Activated B cell treated with CpG ODN at 0.5 μM for 24 hours (primary cell): Measurements from ENCODE around the gene DLG2. TPM values are rescaled to one million over a fixed set of nuclear protein-coding genes. Genes with fewer than 3 reads are reported as not detected.
"Not testable (repeated sequence)": the region's sequence is repeated elsewhere in the genome, so short reads cannot be mapped to it uniquely, and the experiment has no call there.

Experiments
- ATAC-seq: fragments of 200-7000 bp; cut with Tn5 transposase; one replicate; pipeline ENCODE4 v1.10.0; 2021; ENCODE audit warnings: low read depth, mild to moderate bottlenecking, moderate library complexity
- CTCF ChIA-PET: fragments of 350-600 bp; sonication (Branson Sonifier 250); formaldehyde crosslinking; loops from one replicate; lab custom pipeline; 2021; ENCODE audit warnings: antibody characterized with exemption; lab: Charles Lee
- POLR2A ChIA-PET: fragments of 350-600 bp; sonication (Branson Sonifier 250); formaldehyde crosslinking; loops from one replicate; lab custom pipeline; 2021; ENCODE audit warnings: antibody characterized with exemption; lab: Charles Lee
- DNase-seq: peaks from one replicate; pipeline ENCODE4 v3.0.0; 2022
- H3K27ac Mint-ChIP-seq: one replicate; pipeline ENCODE4 v1.8.0; 2020; ENCODE audit warnings: mixed read lengths
- H3K27me3 Mint-ChIP-seq: one replicate; pipeline ENCODE4 v1.8.0; 2021; ENCODE audit warnings: mixed read lengths
- H3K36me3 Mint-ChIP-seq: one replicate; pipeline ENCODE4 v1.8.0; 2021; ENCODE audit warnings: low read depth, mixed read lengths
- H3K4me1 Mint-ChIP-seq: one replicate; pipeline ENCODE4 v1.8.0; 2021; ENCODE audit warnings: mixed read lengths
- H3K4me3 Mint-ChIP-seq: one replicate; pipeline ENCODE4 v1.8.0; 2020; ENCODE audit warnings: mild to moderate bottlenecking, mixed read lengths
- H3K9me3 Mint-ChIP-seq: one replicate; pipeline ENCODE4 v1.8.0; 2020; ENCODE audit warnings: mixed read lengths
- intact Hi-C: fragments of 100-400 bp; cut with micrococcal nuclease; formaldehyde crosslinking; loops from one replicate; pipeline ENCODE4 v1.15.1; 2024
- total RNA-seq: library from RNA; stranded (reverse); gene quantifications from 2 replicates; pipeline ENCODE4 v1.2.3, GENCODE V29; 2022
- TF ChIP-seq, protein P1 (sequence below): fragments of 200-600 bp; IDR thresholded peaks from one replicate; pipeline ENCODE4 v1.8.0; 2022; ENCODE audit warnings: antibody characterized with exemption, mild to moderate bottlenecking

Gene DLG2
- total RNA-seq, 1 donor from 2014 or later: 2.7 TPM

- Mint-ChIP-seq H3K4me3 (peak overlapping the region; percentile 95), H3K27me3 (no peaks in the 10 kb centered on the region), H3K27ac (peak overlapping the region; percentile 93), H3K36me3 (peaks cover 49% of the 10 kb centered on the region), H3K4me1 (peaks cover 52% of the 10 kb centered on the region), H3K9me3 (no peaks in the 10 kb centered on the region)
- intact Hi-C loops: loop anchor here (1.0 to 10.0 kb wide), 4 partner anchors 8 to 538 kb away; partner anchors contain the start of gene PICALM
- POLR2A ChIA-PET: interaction anchor here (0.6 to 3.3 kb wide), 4 partner anchors 10 to 36 kb away, joined by 3 to 70 read pairs (median 21); partner anchors contain the start of genes DLG2, TMEM126A and TMEM126B
- TF ChIP-seq, protein P1, sequence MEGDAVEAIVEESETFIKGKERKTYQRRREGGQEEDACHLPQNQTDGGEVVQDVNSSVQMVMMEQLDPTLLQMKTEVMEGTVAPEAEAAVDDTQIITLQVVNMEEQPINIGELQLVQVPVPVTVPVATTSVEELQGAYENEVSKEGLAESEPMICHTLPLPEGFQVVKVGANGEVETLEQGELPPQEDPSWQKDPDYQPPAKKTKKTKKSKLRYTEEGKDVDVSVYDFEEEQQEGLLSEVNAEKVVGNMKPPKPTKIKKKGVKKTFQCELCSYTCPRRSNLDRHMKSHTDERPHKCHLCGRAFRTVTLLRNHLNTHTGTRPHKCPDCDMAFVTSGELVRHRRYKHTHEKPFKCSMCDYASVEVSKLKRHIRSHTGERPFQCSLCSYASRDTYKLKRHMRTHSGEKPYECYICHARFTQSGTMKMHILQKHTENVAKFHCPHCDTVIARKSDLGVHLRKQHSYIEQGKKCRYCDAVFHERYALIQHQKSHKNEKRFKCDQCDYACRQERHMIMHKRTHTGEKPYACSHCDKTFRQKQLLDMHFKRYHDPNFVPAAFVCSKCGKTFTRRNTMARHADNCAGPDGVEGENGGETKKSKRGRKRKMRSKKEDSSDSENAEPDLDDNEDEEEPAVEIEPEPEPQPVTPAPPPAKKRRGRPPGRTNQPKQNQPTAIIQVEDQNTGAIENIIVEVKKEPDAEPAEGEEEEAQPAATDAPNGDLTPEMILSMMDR: no peak
- no peak for DNase-seq
- no peak for ATAC-seq
- CTCF ChIA-PET: interaction anchor here (0.6 kb wide), 1 partner anchor 47 kb away, joined by 4 read pairs; no protein-coding TSS in a partner anchor
These were observed 36.1 kb upstream of the DLG2 start for GRCh38 chr11:85663080-85663752.

DNA sequence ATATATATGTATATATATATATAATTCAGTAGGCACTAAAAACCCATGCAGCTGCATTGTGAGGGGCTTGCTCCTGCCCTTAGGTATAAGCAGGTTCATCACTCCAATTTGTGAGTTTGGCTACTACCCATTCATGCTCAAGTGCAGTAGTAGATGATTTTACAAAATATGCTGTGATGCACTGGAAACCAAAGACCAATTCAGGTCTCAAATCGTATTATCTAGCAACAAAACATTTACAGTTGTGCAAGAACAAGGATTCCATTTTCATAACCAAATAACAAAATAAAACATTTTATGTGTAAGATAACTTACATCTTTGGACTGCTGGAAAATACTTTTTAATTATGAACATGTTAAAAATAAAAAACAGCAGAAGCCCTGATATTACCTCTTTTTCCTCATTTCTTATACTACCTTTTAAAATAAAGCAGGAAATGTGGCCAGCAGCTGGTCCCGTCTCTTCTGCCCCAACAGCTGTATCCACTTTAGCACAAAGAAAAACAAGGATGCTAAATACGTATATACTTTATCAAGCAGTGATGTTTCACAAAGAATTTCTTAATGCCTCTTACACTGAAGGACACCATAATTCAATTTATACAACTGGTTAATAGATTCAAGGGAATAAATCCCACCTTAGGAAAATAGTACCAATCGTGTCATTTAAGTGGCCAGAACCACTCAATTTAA lies 35.0 kb upstream of the DLG2 start:
- CTCF ChIA-PET: no interaction called here

DNA sequence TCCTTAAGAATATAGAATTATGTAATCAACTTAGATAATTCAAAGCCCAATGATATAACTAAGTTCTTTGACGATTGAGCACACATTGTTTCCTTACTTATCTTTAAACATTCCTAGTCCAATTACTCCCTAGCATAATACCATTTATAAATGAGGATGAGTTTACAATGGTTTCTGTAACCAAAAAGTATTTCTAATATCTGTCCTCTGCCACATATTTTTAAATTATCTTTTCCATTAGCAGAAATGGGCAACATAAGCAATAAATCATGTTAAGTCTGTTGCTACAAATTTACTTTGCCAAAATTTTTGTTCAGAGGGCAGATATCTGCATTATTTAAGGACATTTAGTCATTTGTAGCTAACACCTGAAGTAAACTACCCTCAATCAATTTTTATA lies 31.0 kb upstream of the DLG2 start:
- ChIA-PET CTCF (no interaction called here), POLR2A (interaction anchor here (2.2 kb wide), 1 partner anchor 10 kb away, joined by 10 read pairs; the partner anchor contains the start of gene TMEM126A)

More for the DNA sequence above, 35.0 kb upstream of the DLG2 start:
- DNase-seq: no peak
- POLR2A ChIA-PET: interaction anchor here (0.9 to 3.3 kb wide), 2 partner anchors 14 to 15 kb away, joined by 3 to 70 read pairs; partner anchors contain the start of gene TMEM126A
- peak overlapping the region; percentile 35 for H3K4me3 Mint-ChIP-seq
- H3K4me1 Mint-ChIP-seq: peaks cover 52% of the 10 kb centered on the region
- no peak overlapping the region for H3K27ac Mint-ChIP-seq
- peaks cover 58% of the 10 kb centered on the region for H3K36me3 Mint-ChIP-seq
- no peaks in the 10 kb centered on the region for H3K9me3 Mint-ChIP-seq
- intact Hi-C loops: loop anchor here (5.0 to 10.0 kb wide), 3 partner anchors 347 to 537 kb away; partner anchors contain the start of gene PICALM
- ATAC-seq: no peak
- TF ChIP-seq, protein P1: no peak
- H3K27me3 Mint-ChIP-seq: no peaks in the 10 kb centered on the region

GRCh38 chr11:85656777-85657176 lies 29.6 kb upstream of the DLG2 start:
- TF ChIP-seq, protein P1: no peak
- peaks cover 76% of the 10 kb centered on the region for H3K36me3 Mint-ChIP-seq
- POLR2A ChIA-PET: interaction anchor here (0.9 to 1.4 kb wide), 2 partner anchors 8 to 9 kb away, joined by 4 to 6 read pairs; partner anchors contain the start of genes CREBZF and TMEM126A
- H3K27me3 Mint-ChIP-seq: no peaks in the 10 kb centered on the region
- no peak overlapping the region for H3K27ac Mint-ChIP-seq
- ATAC-seq (no peak), DNase-seq (no peak)
- no peak overlapping the region for H3K4me3 Mint-ChIP-seq
- intact Hi-C loops: loop anchor here (1.0 kb wide), 1 partner anchor 8 kb away; no protein-coding TSS in a partner anchor
- CTCF ChIA-PET: no interaction called here
- H3K4me1 Mint-ChIP-seq: peaks cover 23% of the 10 kb centered on the region
- H3K9me3 Mint-ChIP-seq: no peaks in the 10 kb centered on the region

More for the DNA sequence above, 31.0 kb upstream of the DLG2 start:
- TF ChIP-seq, protein P1: no peak
- Mint-ChIP-seq H3K27ac (no peak overlapping the region), H3K9me3 (no peaks in the 10 kb centered on the region), H3K36me3 (peaks cover 73% of the 10 kb centered on the region), H3K4me1 (peaks cover 34% of the 10 kb centered on the region), H3K4me3 (no peak overlapping the region), H3K27me3 (no peaks in the 10 kb centered on the region)
- DNase-seq (no peak), ATAC-seq (no peak)
- intact Hi-C loops: no loop called here

GRCh38 chr11:85654343-85654742 lies 27.2 kb upstream of the DLG2 start:
- H3K4me3 Mint-ChIP-seq, ATAC-seq, H3K4me1 Mint-ChIP-seq, intact Hi-C loops, CTCF ChIA-PET, DNase-seq, H3K27me3 Mint-ChIP-seq, H3K27ac Mint-ChIP-seq, H3K9me3 Mint-ChIP-seq: not testable (repeated sequence)
- POLR2A ChIA-PET: interaction anchor here (2.6 kb wide), 1 partner anchor 10 kb away, joined by 13 read pairs; the partner anchor contains the start of gene CREBZF
- H3K36me3 Mint-ChIP-seq: peaks cover 62% of the 10 kb centered on the region
